GM11168 (cell line): ENCODE results near the gene CLDN7.

Experiments used
- in situ Hi-C: fragments of 300-500 bp; cut with MboI; formaldehyde crosslinking; loops from one replicate; pipeline ENCODE4 v1.12.0; 2022; ENCODE audit warnings: low sequenced_read_pairs; ENCODE audit not compliant: unreplicated experiment

Gene CLDN7

GRCh38 chr17:7289256-7290032, 27.2 kb upstream of the CLDN7 start:
- in situ Hi-C loops: no loop called here

DNA sequence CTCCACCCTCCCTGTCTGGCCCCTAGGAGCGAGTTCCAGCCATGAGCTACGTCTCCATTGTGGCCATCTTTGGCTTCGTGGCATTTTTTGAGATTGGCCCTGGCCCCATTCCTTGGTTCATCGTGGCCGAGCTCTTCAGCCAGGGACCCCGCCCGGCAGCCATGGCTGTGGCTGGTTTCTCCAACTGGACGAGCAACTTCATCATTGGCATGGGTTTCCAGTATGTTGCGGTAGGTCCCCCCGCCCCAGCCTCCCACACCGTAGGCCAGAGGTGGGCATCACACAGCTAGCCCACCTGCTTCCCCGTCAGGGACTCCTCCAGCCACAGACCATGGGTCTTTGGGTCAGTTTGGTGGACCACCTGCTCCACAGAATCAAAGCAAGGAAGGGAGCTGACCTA, 23.4 kb upstream of the CLDN7 start:
- in situ Hi-C loops: no loop called here

- in situ Hi-C loops: no loop called here
Measured at GRCh38 chr17:7284911-7285310, 22.6 kb upstream of the CLDN7 start.

DNA sequence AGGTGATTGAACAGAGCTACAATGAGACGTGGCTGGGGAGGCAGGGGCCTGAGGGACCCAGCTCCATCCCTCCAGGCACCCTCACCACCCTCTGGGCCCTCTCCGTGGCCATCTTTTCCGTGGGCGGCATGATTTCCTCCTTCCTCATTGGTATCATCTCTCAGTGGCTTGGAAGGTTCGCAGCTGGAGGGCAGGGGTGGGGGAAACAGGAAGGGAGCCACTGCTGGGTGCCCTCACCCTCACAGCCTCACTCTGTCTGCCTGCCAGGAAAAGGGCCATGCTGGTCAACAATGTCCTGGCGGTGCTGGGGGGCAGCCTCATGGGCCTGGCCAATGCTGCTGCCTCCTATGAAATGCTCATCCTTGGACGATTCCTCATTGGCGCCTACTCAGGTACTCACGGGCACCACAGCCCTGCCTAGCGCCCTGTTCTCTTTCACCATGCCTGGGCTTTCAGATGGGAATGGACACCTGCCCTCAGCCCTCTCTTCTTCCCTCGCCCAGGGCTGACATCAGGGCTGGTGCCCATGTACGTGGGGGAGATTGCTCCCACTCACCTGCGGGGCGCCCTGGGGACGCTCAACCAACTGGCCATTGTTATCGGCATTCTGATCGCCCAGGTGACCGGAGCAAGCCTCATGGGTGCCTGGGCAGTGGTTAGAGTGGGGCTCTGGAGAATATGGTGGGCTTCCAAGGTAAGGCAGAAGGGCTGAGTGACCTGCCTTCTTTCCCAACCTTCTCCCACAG, 21.4 kb upstream of the CLDN7 start:
- in situ Hi-C loops: no loop called here

DNA sequence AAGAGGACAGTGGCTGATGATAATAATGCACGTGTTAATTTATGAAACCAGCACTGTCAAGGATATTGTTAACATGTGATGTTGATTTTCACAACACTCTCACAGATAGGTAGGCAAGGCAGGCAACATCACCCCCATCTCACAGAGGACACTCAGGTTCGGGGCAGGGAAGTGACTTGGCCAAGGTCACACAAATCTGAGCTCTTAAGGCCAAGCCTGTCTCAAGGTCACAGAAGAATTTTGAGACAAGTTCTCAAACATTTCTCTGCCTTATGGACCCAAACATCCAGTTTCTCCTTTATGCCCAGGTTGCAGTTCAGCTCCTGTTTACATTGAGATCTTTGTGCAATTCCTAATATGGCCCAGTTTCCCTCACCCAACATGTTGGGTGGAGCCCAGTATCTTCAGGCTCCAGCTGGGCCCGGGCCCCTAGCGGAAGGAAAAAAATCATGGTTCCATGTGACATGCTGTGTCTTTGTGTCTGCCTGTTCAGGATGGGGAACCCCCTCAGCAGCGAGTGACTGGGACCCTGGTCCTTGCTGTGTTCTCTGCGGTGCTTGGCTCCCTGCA, 20.6 kb upstream of the CLDN7 start:
- in situ Hi-C loops: no loop called here

- in situ Hi-C loops: no loop called here
Measured at GRCh38 chr17:7281953-7282751, 19.9 kb upstream of the CLDN7 start.

GRCh38 chr17:7281074-7281952, 19.0 kb upstream of the CLDN7 start, which contains the start of gene SLC2A4:
Gene SLC2A4 (plus strand): TSS chr17:7281718. CDS start chr17:7281935, 217 bp downstream.
- in situ Hi-C loops: no loop called here

DNA sequence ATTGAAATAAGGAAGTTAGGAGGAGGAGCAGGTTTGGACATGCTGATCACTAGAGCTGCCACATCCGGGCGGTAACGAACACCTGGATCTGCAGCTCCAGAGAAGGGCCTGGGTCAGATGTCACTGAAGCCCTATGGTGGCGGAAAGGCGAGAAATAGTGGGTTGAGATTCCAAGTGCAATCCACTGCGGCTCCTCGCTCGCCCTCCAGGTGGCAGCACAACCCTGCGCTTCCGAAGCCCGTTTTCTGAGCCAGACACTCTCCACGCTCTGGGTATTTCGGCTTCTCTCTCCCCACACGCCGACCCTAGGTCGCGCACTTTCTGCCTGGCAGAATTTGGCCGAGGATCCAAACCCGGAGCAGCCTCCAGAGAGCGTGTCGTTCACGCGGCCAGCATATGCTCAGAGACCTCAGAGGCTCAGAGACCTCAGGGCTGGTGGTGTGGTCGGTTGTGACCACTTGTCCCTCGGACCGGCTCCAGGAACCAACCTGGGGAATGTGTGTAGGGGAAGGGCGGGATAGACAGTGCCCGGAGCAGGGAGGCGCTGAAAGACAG, 18.3 kb upstream of the CLDN7 start:
- in situ Hi-C loops: no loop called here

DNA sequence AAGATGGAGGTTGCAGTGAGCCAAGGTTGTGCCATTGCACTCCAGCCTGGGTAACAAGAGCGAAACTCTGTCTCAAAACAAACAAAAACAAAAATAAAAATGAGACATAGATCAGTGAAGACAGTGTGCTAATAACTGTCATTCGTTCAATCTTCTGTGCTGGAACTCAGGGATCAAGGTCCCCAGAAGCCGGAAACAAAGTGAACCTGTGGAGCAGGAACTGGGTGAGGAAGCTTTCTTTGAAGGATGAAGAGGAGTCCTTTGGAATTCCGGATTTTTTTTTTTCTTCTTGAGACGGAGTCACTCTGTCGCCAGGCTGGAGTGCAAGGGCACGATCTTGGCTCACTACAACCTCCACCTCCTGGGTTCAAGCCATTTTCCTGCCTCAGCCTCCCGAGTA, 17.2 kb upstream of the CLDN7 start:
- in situ Hi-C loops: loop anchor here (10.0 kb wide), 1 partner anchor 155 kb away; the partner anchor contains the start of genes FGF11 and TMEM102

- in situ Hi-C loops: no loop called here
Measured at GRCh38 chr17:7266784-7267183, 4.5 kb upstream of the CLDN7 start.

- in situ Hi-C loops: no loop called here
Measured at GRCh38 chr17:7263801-7264078, 1.5 kb upstream of the CLDN7 start.

GRCh38 chr17:7262935-7263800, 890 bp upstream of the CLDN7 start:
- in situ Hi-C loops: no loop called here

- in situ Hi-C loops: no loop called here
Measured at GRCh38 chr17:7261379-7262191, 693 bp downstream of the CLDN7 start.

GRCh38 chr17:7260651-7261378, 1.5 kb downstream of the CLDN7 start:
- in situ Hi-C loops: no loop called here

- in situ Hi-C loops: no loop called here
Measured at GRCh38 chr17:7260151-7260550, 2.1 kb downstream of the CLDN7 start.

- in situ Hi-C loops: no loop called here
Measured at GRCh38 chr17:7259555-7259889, 2.8 kb downstream of the CLDN7 start.
